Osteoblast (primary cell): ENCODE data around the gene MDGA2. TPM values are rescaled to one million over a fixed set of nuclear protein-coding genes. Genes with fewer than 3 reads are reported as not detected.

Experiments
- DNase-seq: peaks from one replicate; pipeline ENCODE4 v3.0.0; 2011; ENCODE audit warnings: low spot score, mixed read lengths; ENCODE audit not compliant: insufficient read length; ENCODE audit errors: missing footprints
- H2AFZ ChIP-seq: 2 replicates; pipeline ENCODE4 v1.6.0; 2011; ENCODE audit warnings: mild to moderate bottlenecking, low read length
- H3K27ac ChIP-seq: 2 replicates; pipeline ENCODE4 v1.5.1; 2011; ENCODE audit warnings: mild to moderate bottlenecking, low read depth, low read length, moderate library complexity
- H3K27me3 ChIP-seq: 2 replicates; pipeline ENCODE4 v1.6.0; 2012; ENCODE audit warnings: mild to moderate bottlenecking, control low read depth, inconsistent platforms, low read length, moderate library complexity; ENCODE audit not compliant: insufficient read depth
- H3K36me3 ChIP-seq: 2 replicates; pipeline ENCODE4 v1.5.1; 2011; ENCODE audit warnings: mild to moderate bottlenecking, low read length, control low read depth, moderate library complexity; ENCODE audit not compliant: insufficient read depth
- H3K4me1 ChIP-seq: 2 replicates; pipeline ENCODE4 v1.5.1; 2011; ENCODE audit warnings: mild to moderate bottlenecking, low read length, control low read depth, moderate library complexity; ENCODE audit not compliant: insufficient read depth
- H3K4me2 ChIP-seq: 2 replicates; pipeline ENCODE4 v1.6.0; 2011; ENCODE audit warnings: mild to moderate bottlenecking, low read length; ENCODE audit not compliant: insufficient read depth
- H3K4me3 ChIP-seq: fragments of 200-600 bp; sonication (generic); 3 replicates; pipeline ENCODE4 v1.5.1; 2012; ENCODE audit warnings: mild to moderate bottlenecking, low read length, inconsistent platforms; ENCODE audit not compliant: insufficient read depth
- H3K79me2 ChIP-seq: 2 replicates; pipeline ENCODE4 v1.6.0; 2012; ENCODE audit warnings: mild to moderate bottlenecking, low read length, control low read depth, inconsistent platforms; ENCODE audit not compliant: insufficient read depth
- H3K9me3 ChIP-seq: 2 replicates; pipeline ENCODE4 v1.5.1; 2011; ENCODE audit warnings: low read depth, low read length, control low read depth
- H4K20me1 ChIP-seq: 2 replicates; pipeline ENCODE4 v1.6.0; 2012; ENCODE audit warnings: mild to moderate bottlenecking, low read length, control low read depth; ENCODE audit not compliant: insufficient read depth
- CTCF ChIP-seq: IDR thresholded peaks from 2 replicates; pipeline ENCODE4 v1.5.1; 2011; ENCODE audit warnings: mild to moderate bottlenecking, low read depth, low read length, moderate library complexity; ENCODE audit errors: extremely low read depth
- total RNA-seq: library from RNA; depleted of rRNA; stranded (reverse); fragments of >200 nt; gene quantifications from 2 replicates; pipeline ENCODE4 v1.2.3, GENCODE V29; 2012

Gene MDGA2
- total RNA-seq, 1 donor, result not detected

- Histone ChIP-seq H3K36me3 (no peaks in the 10 kb centered on the region), H4K20me1 (no peaks in the 10 kb centered on the region), H3K27ac (no peak overlapping the region), H3K4me2 (no peak overlapping the region), H3K4me3 (no peak overlapping the region), H3K4me1 (no peaks in the 10 kb centered on the region), H3K9me3 (no peaks in the 10 kb centered on the region), H3K27me3 (no peaks in the 10 kb centered on the region), H3K79me2 (no peaks in the 10 kb centered on the region), H2AFZ (no peak overlapping the region)
- TF ChIP-seq CTCF, result no peak
- DNase-seq, result no peak
Measured at GRCh38 chr14:47541662-47542061, 133.7 kb downstream of the MDGA2 start.

GRCh38 chr14:47539031-47539461, 136.4 kb downstream of the MDGA2 start:
- Histone ChIP-seq H3K4me2 (no peak overlapping the region), H3K27ac (no peak overlapping the region), H3K4me1 (no peaks in the 10 kb centered on the region), H4K20me1 (no peaks in the 10 kb centered on the region), H3K27me3 (no peaks in the 10 kb centered on the region), H3K36me3 (no peaks in the 10 kb centered on the region), H3K9me3 (no peaks in the 10 kb centered on the region), H2AFZ (no peak overlapping the region), H3K4me3 (no peak overlapping the region), H3K79me2 (no peaks in the 10 kb centered on the region)
- TF ChIP-seq CTCF, result no peak
- DNase-seq, result no peak

- H3K4me2 ChIP-seq, result no peak overlapping the region
- TF ChIP-seq CTCF, result no peak
- no peak for DNase-seq
- no peaks in the 10 kb centered on the region for H3K4me1 ChIP-seq
- no peak overlapping the region for H3K27ac ChIP-seq
- no peak overlapping the region for H2AFZ ChIP-seq
- H3K36me3 ChIP-seq, result no peaks in the 10 kb centered on the region
- H3K27me3 ChIP-seq, result no peaks in the 10 kb centered on the region
- H4K20me1 ChIP-seq, result no peaks in the 10 kb centered on the region
- no peaks in the 10 kb centered on the region for H3K79me2 ChIP-seq
- H3K4me3 ChIP-seq, result no peak overlapping the region
- no peaks in the 10 kb centered on the region for H3K9me3 ChIP-seq
Measured at GRCh38 chr14:47536341-47536740, 139.1 kb downstream of the MDGA2 start.

- no peaks in the 10 kb centered on the region for H3K4me1 ChIP-seq
- H3K9me3 ChIP-seq, result peaks cover 2% of the 10 kb centered on the region
- no peak for DNase-seq
- no peak overlapping the region for H3K4me2 ChIP-seq
- no peak overlapping the region for H3K4me3 ChIP-seq
- H3K36me3 ChIP-seq, result no peaks in the 10 kb centered on the region
- no peak overlapping the region for H2AFZ ChIP-seq
- no peaks in the 10 kb centered on the region for H3K79me2 ChIP-seq
- no peaks in the 10 kb centered on the region for H3K27me3 ChIP-seq
- H4K20me1 ChIP-seq, result no peaks in the 10 kb centered on the region
- no peak for TF ChIP-seq CTCF
- H3K27ac ChIP-seq, result no peak overlapping the region
Measured at GRCh38 chr14:47526591-47527244, 148.7 kb downstream of the MDGA2 start.
